ENCODE data around the gene KSR2.

KSR2 gene

GRCh38 chr12:117567644-117568216 is 401.1 kb downstream of the KSR2 start:
- DNase-seq = no peak

GRCh38 chr12:117564881-117565280 is 403.9 kb downstream of the KSR2 start:
- DNase-seq = no peak

- DNase-seq = no peak
These were observed 405.1 kb downstream of the KSR2 start for GRCh38 chr12:117563706-117564105.

- DNase-seq = no peak
These were observed 405.8 kb downstream of the KSR2 start for GRCh38 chr12:117563007-117563406.

- DNase-seq = no peak
These were observed 406.8 kb downstream of the KSR2 start for GRCh38 chr12:117561990-117562389.

GRCh38 chr12:117559978-117560377 is 408.8 kb downstream of the KSR2 start:
- no peak for DNase-seq

- DNase-seq = no peak
These were observed 412.9 kb downstream of the KSR2 start for GRCh38 chr12:117555889-117556288.

GRCh38 chr12:117552971-117553370 is 415.8 kb downstream of the KSR2 start:
- no peak for DNase-seq

GRCh38 chr12:117551665-117552064 is 417.1 kb downstream of the KSR2 start:
- no peak for DNase-seq

- no peak for DNase-seq
These were observed 421.6 kb downstream of the KSR2 start for GRCh38 chr12:117547209-117547608.

- no peak for DNase-seq
These were observed 423.6 kb downstream of the KSR2 start for GRCh38 chr12:117545216-117545615.

GRCh38 chr12:117540011-117540410 is 428.8 kb downstream of the KSR2 start:
- DNase-seq = no peak

- no peak for DNase-seq
These were observed 429.9 kb downstream of the KSR2 start for GRCh38 chr12:117538926-117539325.

GRCh38 chr12:117538032-117538690 is 430.6 kb downstream of the KSR2 start:
- no peak for DNase-seq

- DNase-seq = no peak
These were observed 435.1 kb downstream of the KSR2 start for GRCh38 chr12:117533687-117534086.

GRCh38 chr12:117530796-117531195 is 438.0 kb downstream of the KSR2 start:
- DNase-seq = no peak

GRCh38 chr12:117528538-117528937 is 440.3 kb downstream of the KSR2 start:
- DNase-seq = no peak

GRCh38 chr12:117527479-117527855 is 441.3 kb downstream of the KSR2 start:
- DNase-seq = no peak

- DNase-seq = no peak
These were observed 441.9 kb downstream of the KSR2 start for GRCh38 chr12:117526757-117527478.

- DNase-seq = no peak
These were observed 443.0 kb downstream of the KSR2 start for GRCh38 chr12:117525766-117526165.

- no peak for DNase-seq
These were observed 444.0 kb downstream of the KSR2 start for GRCh38 chr12:117524806-117525205.

GRCh38 chr12:117523971-117524370 is 444.8 kb downstream of the KSR2 start:
- no peak for DNase-seq

GRCh38 chr12:117522559-117522958 is 446.2 kb downstream of the KSR2 start:
- no peak for DNase-seq

GRCh38 chr12:117521867-117522266 is 446.9 kb downstream of the KSR2 start:
- DNase-seq = no peak
